Stimulated activated naive CD8-positive, alpha-beta T cell treated with anti-CD3 and anti-CD28 coated beads, Interleukin-15, Interleukin-2, amounts not matched to agents 100 U/mL and 50 U/mL, for 24 hours (primary cell): Measurements from ENCODE around the gene MPZL2.
"Not testable (repeated sequence)": the region's sequence is repeated elsewhere in the genome, so short reads cannot be mapped to it uniquely, and the experiment has no call there.

ENCODE experiments used
- ATAC-seq: fragments of 150-1000 bp; cut with Tn5 transposase; one replicate; pipeline ENCODE4 v1.10.0; 2021
- DNase-seq: peaks from one replicate; pipeline ENCODE4 v3.0.0; 2021

Gene MPZL2

GRCh38 chr11:118263695-118264568 is at the start of gene MPZL2:
MPZL2 (minus strand) TSS chr11:118264297; CDS start chr11:118264153, 144 bp downstream.
- ATAC-seq (peak; percentile 83), DNase-seq (peak; percentile 49)

GRCh38 chr11:118313242-118313641 is 49.1 kb upstream of the MPZL2 start:
- DNase-seq: no peak
- no peak for ATAC-seq

- DNase-seq (no peak), ATAC-seq (no peak)
Measured at GRCh38 chr11:118312328-118312727, 48.2 kb upstream of the MPZL2 start.

DNA sequence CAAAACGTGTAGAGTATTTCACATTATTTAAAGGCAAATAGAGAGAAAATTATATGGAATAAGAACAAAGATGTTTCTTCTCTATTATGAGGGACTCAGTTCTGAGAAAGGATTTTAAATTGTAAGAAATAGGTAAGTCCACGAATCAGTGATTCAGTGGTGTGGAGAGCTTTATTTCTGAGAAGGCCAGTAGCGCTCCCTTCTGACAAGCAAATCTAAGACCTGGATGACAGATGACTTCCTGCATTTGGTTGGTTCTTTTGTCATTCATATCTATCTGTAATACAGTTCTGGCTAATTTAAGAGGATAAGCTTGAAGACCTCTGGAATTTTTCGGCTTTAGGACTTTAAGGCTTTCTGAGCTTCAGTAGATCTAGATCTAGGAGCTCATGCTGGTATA is 47.4 kb upstream of the MPZL2 start:
- no peak for ATAC-seq

DNA sequence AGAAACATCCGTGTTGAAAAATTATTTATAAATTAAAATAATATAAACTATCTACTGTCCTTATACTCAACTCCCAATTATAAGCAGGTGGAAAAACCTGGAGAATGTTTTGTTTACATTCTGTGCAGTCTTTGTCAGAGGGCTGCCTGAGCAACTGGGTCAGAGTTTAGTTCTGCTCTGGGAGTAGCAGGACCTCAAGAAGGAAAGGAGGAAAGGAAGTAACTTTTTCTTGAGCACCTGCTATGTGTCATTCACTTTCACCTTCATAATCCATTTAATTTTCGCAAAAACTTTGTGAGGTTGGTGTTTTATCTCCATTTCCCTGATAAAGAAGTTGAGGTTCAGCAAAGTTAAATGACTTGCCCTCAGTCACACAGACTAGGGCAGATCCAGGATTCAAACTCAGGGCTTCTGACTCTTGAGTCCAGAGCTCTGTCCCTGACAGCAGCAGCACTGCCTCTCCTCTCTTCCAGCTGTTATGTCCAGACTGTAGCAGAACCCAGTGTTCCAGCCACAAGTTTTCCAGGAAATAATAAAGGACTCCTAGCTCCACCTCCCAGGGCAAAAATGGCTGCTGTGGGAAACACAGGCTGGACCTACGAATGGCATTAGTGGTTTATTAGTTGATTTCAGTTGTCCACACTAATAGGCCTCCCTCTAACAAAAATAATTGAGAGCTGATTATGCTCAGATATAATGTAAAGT is 46.8 kb upstream of the MPZL2 start:
- DNase-seq (no peak), ATAC-seq (no peak)

More for the DNA sequence above, 47.4 kb upstream of the MPZL2 start:
- no peak for DNase-seq

- DNase-seq (no peak), ATAC-seq (no peak)
Measured at GRCh38 chr11:118310271-118310670, 46.2 kb upstream of the MPZL2 start.

DNA sequence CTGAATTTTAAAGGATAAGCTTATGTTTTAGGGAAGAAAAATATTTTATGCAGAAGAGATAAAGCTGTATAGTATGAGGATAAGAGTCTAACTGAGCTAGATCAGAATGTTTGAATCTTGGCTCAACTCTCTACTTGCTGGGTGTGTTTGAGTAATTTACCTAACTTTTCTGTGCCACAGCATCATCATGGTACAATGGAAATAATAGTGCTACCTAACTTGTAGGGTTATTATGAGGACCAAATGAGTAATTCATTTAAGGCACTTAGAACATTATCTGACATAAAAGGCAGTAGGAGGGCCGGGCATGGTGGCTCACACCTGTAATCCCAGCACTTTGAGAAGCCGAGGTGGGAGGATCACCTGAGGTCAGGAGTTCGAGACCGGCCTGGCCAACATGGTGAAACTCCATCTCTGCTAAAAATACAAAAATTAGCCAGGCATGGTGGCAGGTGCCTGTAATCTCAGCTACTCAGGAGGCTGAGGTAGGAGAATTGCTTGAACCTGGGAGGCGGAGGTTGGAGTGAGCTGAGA is 45.0 kb upstream of the MPZL2 start:
- not testable (repeated sequence) for DNase-seq
- ATAC-seq: peak; percentile 41

- DNase-seq (peak; percentile 63), ATAC-seq (peak; percentile 72)
Measured at GRCh38 chr11:118306556-118306955, 42.5 kb upstream of the MPZL2 start.

DNA sequence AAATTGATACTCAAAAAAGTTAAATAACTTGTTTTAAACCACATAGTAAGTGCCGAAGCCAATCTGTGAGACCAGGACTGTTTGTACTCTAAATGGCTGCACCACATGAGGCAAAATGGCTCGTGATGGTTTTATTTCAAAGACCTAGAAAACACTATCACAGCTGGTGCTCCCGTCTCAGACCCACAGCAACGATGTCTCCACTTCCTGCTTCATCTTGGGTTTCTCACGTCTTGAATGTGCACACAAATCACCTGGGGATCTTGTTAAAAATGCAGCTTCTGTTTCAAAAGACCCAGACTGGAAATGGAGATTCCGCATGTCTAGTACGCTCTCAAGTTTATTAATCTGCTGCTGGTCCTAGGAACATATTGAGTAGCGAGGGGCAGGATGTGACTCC is 41.6 kb upstream of the MPZL2 start:
- DNase-seq (no peak), ATAC-seq (no peak)

- peak; percentile 77 for ATAC-seq
- DNase-seq: peak; percentile 70
Measured at GRCh38 chr11:118304568-118305248, 40.6 kb upstream of the MPZL2 start, which contains the start of gene CD3E. CD3E (plus strand) TSS chr11:118304730; CDS start chr11:118304953, 223 bp downstream.

GRCh38 chr11:118304227-118304567 is 40.1 kb upstream of the MPZL2 start:
- no peak for DNase-seq
- peak; percentile 24 for ATAC-seq

GRCh38 chr11:118301600-118302195 is 37.6 kb upstream of the MPZL2 start:
- ATAC-seq (no peak), DNase-seq (no peak)

DNA sequence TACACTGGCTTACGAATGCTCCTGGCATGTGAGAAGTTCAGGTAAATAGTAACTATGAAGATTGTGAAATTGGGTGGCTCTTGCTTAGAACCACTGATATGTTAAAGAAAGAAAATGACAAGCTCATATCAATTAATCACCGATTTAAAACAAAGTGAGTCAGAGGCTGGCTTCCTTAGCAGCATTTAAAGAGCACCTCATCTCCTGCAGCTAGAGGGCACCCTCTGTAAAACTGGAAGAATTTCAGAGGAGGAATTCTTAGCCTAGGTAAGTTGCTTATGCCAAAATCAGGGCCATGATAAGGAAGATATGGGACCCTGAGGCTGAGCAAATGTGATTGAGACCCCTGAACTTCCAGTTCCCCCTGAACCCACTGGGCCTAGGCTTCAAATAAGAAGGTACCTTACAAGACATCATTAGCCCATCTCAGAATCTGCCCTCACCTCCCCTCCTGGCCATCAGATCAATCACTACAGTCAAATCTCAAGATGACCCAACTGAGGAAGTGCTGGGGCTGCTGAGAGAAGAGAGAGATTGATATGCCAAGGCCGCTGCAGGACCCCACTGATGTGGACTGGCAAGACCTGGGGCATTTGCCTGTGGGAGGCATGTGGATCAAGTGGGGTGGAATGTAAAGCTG is 31.8 kb upstream of the MPZL2 start:
- ATAC-seq: peak; percentile 76
- peak; percentile 33 for DNase-seq

DNA sequence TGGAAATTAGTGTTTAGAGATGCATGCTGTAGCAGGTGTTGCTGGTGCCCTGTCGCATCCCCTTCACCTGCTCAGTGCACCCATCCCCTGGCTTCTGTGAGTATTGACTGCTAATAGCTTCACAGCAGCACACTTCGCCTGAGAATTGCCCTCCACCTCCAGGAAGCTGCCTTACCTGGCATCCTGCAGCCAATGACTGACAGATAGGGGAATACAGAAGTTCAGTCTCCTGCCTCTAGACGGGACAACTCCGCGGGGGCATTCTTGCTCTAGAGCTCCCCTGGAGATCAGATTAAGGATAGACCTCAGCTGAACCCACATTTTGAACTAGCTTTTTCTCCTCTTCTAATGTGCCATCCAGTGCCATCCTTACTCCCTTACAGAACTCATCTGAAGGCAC is 31.1 kb upstream of the MPZL2 start:
- ATAC-seq (no peak), DNase-seq (no peak)

DNA sequence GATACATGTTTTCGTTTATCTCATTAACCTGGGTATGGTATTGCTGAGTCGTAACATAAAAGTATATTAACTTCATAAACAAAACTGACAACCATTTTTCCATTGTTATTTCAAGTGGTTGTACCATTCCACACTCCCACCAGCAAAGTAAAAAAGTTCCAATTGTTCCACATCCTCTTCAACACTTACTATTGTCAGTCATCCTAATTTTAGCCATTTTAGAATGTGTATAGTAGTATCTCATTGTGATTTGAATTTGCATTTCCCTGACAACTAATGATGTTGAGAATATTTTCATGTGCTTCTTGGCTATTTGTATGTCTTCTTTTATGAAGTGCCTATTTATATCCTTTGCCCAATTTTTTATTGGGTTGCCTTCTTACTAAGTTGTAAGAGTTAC is 30.0 kb upstream of the MPZL2 start:
- DNase-seq: no peak
- no peak for ATAC-seq

DNA sequence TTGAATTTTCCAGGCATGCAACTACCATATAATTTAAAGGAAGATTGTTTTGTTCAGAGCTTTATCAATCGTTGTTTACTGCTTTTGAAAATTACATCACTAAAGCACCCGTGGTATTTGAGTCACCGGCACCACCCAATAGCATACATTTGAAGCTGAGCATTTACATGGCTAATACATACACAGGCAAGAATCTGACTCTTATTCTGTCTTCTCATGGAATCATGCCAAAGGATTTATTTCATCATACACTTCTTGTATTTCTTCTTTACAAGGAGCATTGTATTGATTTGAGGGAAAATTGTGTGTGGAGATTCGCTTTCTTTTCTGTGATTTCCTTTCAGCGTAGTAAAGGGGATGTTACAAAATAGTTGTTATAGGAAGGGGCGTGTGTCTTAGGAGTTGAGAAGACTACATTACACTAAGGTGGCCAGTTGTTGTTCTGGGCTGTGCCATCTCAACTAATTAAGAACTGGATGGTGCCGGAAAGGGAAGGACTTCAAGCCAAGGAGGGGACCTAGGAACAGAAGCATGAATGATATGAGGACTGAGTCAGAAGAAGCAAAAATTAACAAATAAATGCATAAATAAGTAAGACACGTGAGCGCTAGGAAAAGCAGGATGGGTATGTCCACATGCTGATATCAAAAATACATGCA is 27.5 kb upstream of the MPZL2 start:
- ATAC-seq (no peak), DNase-seq (no peak)

DNA sequence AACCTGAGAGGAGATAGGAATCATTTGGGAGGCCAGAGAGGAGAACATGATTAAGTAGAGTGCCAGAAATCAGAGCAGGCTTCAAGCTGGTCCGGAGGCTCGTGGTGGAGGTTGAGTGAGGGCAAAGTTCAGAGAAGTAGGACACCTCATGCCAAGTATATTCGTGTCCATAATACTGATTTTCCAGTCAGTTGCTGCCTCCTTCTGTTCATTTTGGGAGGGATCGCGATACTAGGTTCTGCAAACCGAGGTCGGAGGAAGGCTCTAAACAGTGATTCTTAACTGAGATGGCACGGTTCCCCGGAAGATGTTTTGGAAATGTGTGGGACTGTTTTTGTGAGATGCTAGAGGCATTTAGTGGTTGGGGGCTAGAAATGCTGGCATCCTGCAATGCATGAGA is 26.8 kb upstream of the MPZL2 start:
- peak; percentile 58 for ATAC-seq
- peak; percentile 34 for DNase-seq

GRCh38 chr11:118289401-118289800 is 25.3 kb upstream of the MPZL2 start:
- DNase-seq (no peak), ATAC-seq (no peak)

GRCh38 chr11:118287006-118287405 is 22.9 kb upstream of the MPZL2 start:
- peak; percentile 88 for ATAC-seq
- DNase-seq: no peak

GRCh38 chr11:118286545-118286944 is 22.4 kb upstream of the MPZL2 start:
- DNase-seq (no peak), ATAC-seq (no peak)

DNA sequence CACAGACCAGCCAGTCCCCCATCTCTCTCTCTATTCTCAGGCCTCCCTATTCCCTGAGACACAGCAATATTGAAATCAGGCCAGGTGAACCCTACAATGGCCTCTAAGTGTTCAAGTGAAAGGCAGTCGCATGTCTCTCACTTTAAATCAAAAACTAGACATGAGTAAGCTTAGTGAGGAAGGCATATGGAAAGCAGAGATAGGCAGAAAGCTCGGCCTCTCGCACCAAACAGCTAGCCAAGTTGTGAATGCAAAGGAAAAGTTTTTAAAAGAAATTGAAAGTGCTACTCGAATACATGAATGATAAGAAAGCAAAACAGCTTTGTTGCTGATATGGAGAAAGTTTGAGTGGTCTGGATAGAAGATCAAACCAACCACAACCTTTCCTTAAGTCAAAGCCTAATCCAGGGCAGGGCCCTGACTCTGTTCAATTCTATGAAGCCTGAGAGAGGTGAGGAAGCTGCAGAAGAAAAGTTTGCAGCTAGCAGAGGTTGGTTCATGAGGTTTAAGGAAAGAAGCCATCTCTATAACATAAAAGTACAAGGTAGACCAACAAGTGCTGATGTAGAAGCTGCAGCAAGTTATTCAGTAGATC is 19.8 kb upstream of the MPZL2 start:
- DNase-seq (no peak), ATAC-seq (no peak)
